Measurements from ENCODE around the gene TAS2R31. TPM values are rescaled to one million over a fixed set of nuclear protein-coding genes. Genes with fewer than 3 reads are reported as not detected.
A peak's percentile ranks its signal among the peaks of the same experiment; 100 is the strongest.

TAS2R31 gene
- total RNA-seq, 1 donor from 2014 or later = 3.1 TPM

- DNase-seq (ENCODE audit: low spot score) = peak; percentile 26
- Mint-ChIP-seq H3K36me3 (ENCODE audit: low read depth, unreplicated experiment) (peaks cover 8% of the 10 kb centered on the region), H3K9me3 (ENCODE audit: unreplicated experiment) (no peaks in the 10 kb centered on the region), H3K4me3 (ENCODE audit: unreplicated experiment) (no peak overlapping the region), H3K27ac (ENCODE audit: unreplicated experiment) (no peak overlapping the region), H3K27me3 (ENCODE audit: unreplicated experiment) (no peaks in the 10 kb centered on the region), H3K4me1 (ENCODE audit: unreplicated experiment) (no peaks in the 10 kb centered on the region)
- TF ChIP-seq, protein P1, sequence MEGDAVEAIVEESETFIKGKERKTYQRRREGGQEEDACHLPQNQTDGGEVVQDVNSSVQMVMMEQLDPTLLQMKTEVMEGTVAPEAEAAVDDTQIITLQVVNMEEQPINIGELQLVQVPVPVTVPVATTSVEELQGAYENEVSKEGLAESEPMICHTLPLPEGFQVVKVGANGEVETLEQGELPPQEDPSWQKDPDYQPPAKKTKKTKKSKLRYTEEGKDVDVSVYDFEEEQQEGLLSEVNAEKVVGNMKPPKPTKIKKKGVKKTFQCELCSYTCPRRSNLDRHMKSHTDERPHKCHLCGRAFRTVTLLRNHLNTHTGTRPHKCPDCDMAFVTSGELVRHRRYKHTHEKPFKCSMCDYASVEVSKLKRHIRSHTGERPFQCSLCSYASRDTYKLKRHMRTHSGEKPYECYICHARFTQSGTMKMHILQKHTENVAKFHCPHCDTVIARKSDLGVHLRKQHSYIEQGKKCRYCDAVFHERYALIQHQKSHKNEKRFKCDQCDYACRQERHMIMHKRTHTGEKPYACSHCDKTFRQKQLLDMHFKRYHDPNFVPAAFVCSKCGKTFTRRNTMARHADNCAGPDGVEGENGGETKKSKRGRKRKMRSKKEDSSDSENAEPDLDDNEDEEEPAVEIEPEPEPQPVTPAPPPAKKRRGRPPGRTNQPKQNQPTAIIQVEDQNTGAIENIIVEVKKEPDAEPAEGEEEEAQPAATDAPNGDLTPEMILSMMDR (IDR thresholded peaks at IDR 0.05; ENCODE audit: unreplicated experiment) = no peak
Observed at GRCh38 chr12:11026118-11026517, 5.1 kb downstream of the TAS2R31 start.

GRCh38 chr12:11023387-11023786, 7.8 kb downstream of the TAS2R31 start:
- TF ChIP-seq, protein P1 (IDR thresholded peaks at IDR 0.05; ENCODE audit: unreplicated experiment) = no peak
- no peaks in the 10 kb centered on the region for H3K9me3 Mint-ChIP-seq (ENCODE audit: unreplicated experiment)
- no peaks in the 10 kb centered on the region for H3K4me1 Mint-ChIP-seq (ENCODE audit: unreplicated experiment)
- no peak overlapping the region for H3K4me3 Mint-ChIP-seq (ENCODE audit: unreplicated experiment)
- H3K27me3 Mint-ChIP-seq (ENCODE audit: unreplicated experiment) = peaks cover 2% of the 10 kb centered on the region
- DNase-seq (ENCODE audit: low spot score) = no peak
- H3K36me3 Mint-ChIP-seq (ENCODE audit: low read depth, unreplicated experiment) = peaks cover 8% of the 10 kb centered on the region
- no peak overlapping the region for H3K27ac Mint-ChIP-seq (ENCODE audit: unreplicated experiment)

GRCh38 chr12:11022520-11022919, 8.7 kb downstream of the TAS2R31 start, which contains the start of gene TAS2R19:
TSS of gene TAS2R19 (minus strand) at chr12:11022620. CDS start at chr12:11022571, 49 bp downstream.
- DNase-seq (ENCODE audit: low spot score) = no peak
- no peaks in the 10 kb centered on the region for H3K4me1 Mint-ChIP-seq (ENCODE audit: unreplicated experiment)
- TF ChIP-seq, protein P1 (IDR thresholded peaks at IDR 0.05; ENCODE audit: unreplicated experiment) = no peak
- H3K27me3 Mint-ChIP-seq (ENCODE audit: unreplicated experiment) = peaks cover 2% of the 10 kb centered on the region
- no peak within 1 kb of the TSS for H3K27ac Mint-ChIP-seq (ENCODE audit: unreplicated experiment)
- H3K36me3 Mint-ChIP-seq (ENCODE audit: low read depth, unreplicated experiment) = peaks cover 8% of the 10 kb centered on the region
- H3K9me3 Mint-ChIP-seq (ENCODE audit: unreplicated experiment) = no peaks in the 10 kb centered on the region
- H3K4me3 Mint-ChIP-seq (ENCODE audit: unreplicated experiment) = no peak within 1 kb of the TSS

GRCh38 chr12:11016937-11017336, 14.3 kb downstream of the TAS2R31 start:
- TF ChIP-seq, protein P1 (IDR thresholded peaks at IDR 0.05; ENCODE audit: unreplicated experiment) = no peak
- no peak for DNase-seq (ENCODE audit: low spot score)
- peaks cover 2% of the 10 kb centered on the region for H3K27me3 Mint-ChIP-seq (ENCODE audit: unreplicated experiment)
- no peak overlapping the region for H3K27ac Mint-ChIP-seq (ENCODE audit: unreplicated experiment)
- no peaks in the 10 kb centered on the region for H3K36me3 Mint-ChIP-seq (ENCODE audit: low read depth, unreplicated experiment)
- peaks cover 14% of the 10 kb centered on the region for H3K4me1 Mint-ChIP-seq (ENCODE audit: unreplicated experiment)
- H3K9me3 Mint-ChIP-seq (ENCODE audit: unreplicated experiment) = no peaks in the 10 kb centered on the region
- no peak overlapping the region for H3K4me3 Mint-ChIP-seq (ENCODE audit: unreplicated experiment)

DNA sequence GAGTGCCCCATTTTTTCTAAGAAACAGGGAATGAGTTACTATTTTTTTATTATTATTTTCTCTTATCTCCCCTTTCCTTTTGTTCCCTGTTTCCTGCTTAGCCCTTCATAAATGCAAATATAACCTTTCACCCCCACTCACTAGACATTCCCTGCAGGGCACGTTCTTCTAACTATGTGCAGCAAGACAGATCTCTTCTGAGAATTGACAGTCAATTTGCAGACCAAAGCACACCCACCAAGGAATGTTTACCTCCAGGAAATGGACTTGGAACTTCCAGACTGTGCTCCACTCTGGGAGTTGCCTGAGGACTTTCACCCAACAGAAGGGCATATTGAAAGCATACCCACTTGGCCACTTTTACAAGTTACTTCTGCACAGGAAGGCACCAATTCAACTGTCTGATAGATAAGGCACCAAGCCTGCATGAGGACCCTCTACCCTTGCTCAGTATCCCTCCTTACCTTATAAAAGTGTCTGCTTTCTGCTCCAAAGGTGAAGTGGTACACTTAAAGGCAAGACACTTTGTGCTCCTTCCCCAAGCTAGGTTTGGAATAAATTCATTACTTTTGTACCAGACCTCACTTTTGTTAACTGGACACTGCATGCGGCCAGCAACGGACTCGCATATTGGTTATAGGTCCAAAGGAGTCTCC, 15.3 kb downstream of the TAS2R31 start:
- H3K27ac Mint-ChIP-seq (ENCODE audit: unreplicated experiment) = no peak overlapping the region
- DNase-seq (ENCODE audit: low spot score) = no peak
- H3K4me3 Mint-ChIP-seq (ENCODE audit: unreplicated experiment) = no peak overlapping the region
- H3K9me3 Mint-ChIP-seq (ENCODE audit: unreplicated experiment) = no peaks in the 10 kb centered on the region
- peaks cover 14% of the 10 kb centered on the region for H3K4me1 Mint-ChIP-seq (ENCODE audit: unreplicated experiment)
- peaks cover 2% of the 10 kb centered on the region for H3K27me3 Mint-ChIP-seq (ENCODE audit: unreplicated experiment)
- no peaks in the 10 kb centered on the region for H3K36me3 Mint-ChIP-seq (ENCODE audit: low read depth, unreplicated experiment)
- TF ChIP-seq, protein P1 (IDR thresholded peaks at IDR 0.05; ENCODE audit: unreplicated experiment) = no peak

All from endothelial cell (in vitro differentiated cells).